HG02610 (cell line): ENCODE data around the gene CFHR3.
"Not testable (repeated sequence)": the region's sequence is repeated elsewhere in the genome, so short reads cannot be mapped to it uniquely, and the experiment has no call there.

Experiments used
- ATAC-seq: cut with Tn5 transposase; IDR thresholded peaks from one replicate; pipeline ENCODE4 v1.9.1; 2021; ENCODE audit warnings: mild to moderate bottlenecking, moderate library complexity; ENCODE audit not compliant: unreplicated experiment

Gene CFHR3

DNA sequence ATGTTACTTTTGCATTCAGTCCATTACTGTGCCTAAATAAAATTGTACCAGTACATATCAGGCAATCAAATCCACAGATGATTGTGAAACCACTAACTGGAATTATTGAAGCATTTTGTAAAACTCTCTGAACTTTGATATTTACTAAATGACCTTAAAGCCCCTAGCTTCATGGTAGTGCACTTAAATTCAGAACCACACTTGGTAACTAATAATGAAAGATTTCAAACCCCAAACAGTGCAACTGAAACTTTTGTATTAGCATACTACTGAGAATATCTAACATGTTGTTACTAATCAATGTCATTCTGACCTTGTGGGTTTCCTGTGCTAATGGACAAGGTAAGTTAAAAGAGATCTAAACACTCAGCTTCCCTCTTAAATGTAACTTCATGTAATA, at the start of gene CFHR3:
Gene CFHR3 (plus strand): TSS at position 238 of the 400 bp plus-strand sequence. CDS start 47 bp downstream, at position 285.
- ATAC-seq: peak; percentile 86

DNA sequence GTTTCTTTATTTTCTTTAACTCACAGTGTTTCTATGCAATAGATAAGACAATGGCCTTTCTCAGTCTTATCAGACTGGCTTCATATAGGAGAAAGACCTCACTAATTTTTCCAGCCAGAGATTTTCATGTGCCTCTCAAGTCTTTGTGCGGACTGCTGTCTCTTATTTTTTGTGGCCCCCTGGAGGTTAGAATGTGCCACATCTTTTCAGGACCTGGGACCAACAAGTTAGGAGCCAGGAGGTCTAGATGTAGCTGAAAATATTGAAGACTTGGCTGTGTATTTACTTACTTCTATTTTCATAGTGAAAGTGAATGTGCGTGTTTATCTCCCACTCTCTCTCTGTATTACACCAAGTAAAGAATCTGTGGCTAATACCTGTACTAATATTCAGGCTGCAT, 42.1 kb upstream of the CFHR3 start:
- ATAC-seq: no peak

DNA sequence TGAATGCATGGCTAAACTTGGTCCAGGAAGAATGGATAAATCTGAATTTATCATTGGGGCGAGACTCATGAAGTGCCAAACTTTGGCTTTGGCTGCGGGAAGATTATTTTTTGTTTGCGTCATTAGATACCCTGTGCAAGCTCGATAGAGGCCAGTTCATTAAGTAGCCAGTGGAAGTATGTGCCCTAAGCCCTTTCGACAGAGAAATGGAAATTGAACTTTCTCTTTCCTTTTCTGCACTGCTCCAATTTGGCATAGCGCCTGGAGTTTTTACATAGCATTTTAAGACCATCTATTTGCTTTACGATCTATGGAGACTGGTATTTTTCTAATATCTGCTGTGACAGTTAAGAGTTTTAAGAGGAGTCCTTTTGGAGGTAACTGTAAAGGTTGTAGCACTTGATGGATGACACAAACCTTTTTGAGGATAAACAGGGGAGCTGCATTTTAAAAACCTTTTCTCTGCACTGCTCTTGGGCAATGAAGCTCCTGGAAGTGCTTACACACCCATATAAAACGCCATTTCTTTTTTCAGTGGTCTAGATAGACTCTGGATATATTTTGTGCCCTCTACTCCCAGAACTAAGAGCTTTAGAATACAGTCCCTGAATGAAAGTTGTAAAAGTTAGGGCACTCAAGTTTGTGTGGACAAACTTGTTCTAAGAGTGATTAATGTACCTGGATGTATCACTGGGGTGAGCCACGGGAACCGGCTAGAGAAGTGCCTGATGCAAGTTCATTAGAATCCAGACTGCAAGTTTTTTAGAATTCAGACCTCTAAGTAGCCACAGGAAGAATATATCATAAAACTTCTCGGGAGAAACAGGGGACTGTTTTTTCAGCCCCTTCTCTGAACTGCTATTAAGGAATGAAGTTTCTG, 41.3 kb upstream of the CFHR3 start:
- ATAC-seq: no peak

DNA sequence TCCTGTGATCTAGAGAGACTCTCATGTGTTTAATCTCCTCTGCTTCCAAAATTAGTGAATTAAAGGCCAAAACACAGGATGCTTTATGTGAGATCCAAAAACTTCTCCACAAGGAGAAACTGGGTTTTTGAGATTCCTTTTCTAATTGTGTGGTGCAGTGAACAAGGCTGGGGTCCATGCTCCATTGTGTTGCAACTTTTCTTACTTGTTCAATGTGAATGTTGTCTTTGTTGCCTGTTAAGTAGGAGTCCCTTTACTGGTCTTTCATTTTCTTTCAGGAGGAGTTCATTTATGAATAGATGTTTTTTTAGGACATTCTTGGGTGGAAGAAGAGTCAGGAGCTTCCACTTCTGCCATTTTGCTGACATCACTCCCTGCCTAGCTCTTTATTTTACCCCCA, 40.6 kb upstream of the CFHR3 start:
- no peak for ATAC-seq

DNA sequence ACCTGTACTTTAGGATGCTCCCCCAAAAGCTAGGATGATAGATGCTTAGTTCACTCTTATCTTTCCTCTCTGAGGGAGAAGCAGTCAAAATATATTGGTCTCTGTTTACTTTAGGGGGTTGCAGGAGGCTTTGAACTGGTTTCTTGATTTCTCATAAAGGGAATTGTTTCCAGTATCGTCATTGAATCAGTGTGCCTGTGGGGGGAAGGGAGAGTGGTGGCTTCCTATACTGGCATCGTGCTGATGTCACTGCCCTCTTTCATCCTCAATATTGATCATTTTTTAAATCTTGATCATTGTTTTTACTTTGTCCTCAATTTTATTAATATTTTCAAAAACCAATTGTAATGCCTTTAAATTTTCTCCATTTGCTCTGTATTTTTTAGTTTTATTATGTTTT, 40.2 kb upstream of the CFHR3 start:
- no peak for ATAC-seq

DNA sequence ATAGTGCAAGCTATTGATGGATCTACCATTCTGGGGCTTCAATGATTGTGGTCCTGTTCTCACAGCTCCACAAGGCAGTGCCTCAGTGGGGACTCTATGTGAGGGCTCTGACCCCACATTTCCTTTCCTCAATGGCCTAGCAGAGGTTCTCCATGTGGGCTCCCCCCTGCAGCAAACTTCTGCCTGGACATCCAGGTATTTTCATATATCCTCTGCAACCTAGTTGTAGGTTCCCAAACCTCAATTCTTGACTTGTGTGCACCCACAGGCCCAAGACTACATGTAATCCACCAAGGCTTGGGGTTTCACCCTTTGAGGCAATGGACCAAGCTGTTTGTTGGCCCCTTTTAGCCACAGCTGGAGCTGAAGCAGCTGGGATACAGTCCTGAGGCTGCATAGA, 35.9 kb upstream of the CFHR3 start:
- ATAC-seq: no peak

DNA sequence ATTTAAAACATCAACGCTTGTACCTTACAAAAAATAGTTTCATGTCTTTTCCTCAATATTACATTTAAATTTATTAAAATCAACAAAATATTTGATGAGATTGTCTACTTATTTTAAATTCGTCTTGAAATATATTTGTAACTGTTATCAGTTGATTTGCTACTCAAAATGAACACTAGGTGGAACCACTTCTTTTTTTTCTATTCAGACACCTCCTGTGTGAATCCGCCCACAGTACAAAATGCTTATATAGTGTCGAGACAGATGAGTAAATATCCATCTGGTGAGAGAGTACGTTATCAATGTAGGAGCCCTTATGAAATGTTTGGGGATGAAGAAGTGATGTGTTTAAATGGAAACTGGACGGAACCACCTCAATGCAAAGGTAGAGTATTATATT, 31.4 kb upstream of the CFHR3 start:
- ATAC-seq: not testable (repeated sequence)

DNA sequence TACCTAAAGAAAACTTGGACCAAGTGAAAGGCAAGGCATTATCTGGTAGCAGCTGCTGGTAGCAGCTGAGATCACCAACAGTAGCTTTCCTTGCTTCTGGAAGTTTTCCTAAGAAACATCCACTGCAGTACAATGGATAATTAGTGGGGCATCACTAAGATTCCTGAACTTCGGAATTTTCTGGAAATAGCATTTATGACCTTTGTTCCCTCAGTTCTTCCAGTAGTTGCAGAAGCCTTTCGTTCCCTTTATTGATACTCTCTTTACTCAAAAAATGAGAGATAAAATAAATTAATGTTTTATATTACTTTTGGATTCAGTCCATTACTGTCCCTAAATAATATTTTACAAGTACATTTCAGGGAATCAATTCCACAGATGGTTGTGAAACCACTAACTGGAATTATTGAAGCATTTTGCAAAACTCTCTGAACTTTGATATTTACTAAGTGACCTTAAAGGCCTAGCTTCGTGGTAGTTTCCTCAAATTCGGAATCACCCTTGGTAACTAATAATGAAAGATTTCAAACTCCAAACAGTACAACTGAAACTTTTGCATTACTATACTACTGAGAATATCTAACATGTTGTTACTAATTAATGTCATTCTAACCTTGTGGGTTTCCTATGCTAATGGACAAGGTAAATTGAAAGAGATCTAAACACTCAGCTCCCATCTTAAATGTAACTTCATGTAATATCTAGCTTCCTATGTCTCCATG, 9.5 kb upstream of the CFHR3 start:
- not testable (repeated sequence) for ATAC-seq

DNA sequence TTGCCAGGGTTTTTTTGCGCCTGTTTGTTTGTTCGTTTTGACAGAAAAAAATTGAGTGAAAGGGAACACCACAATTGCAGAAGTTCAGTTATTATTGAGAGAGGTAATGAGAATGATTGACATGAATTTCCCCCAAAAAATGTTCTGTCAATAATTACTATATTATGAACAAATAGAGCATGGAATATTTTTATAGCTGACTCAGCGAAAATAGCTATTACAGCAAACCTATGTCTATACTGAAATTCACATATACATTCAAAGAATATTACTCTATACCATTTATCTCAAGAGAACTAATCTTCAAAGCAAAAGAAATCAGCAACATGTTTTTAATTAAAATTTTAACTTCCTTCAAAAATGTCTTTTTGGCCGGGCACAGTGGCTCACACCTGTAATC, 4.8 kb upstream of the CFHR3 start:
- not testable (repeated sequence) for ATAC-seq

DNA sequence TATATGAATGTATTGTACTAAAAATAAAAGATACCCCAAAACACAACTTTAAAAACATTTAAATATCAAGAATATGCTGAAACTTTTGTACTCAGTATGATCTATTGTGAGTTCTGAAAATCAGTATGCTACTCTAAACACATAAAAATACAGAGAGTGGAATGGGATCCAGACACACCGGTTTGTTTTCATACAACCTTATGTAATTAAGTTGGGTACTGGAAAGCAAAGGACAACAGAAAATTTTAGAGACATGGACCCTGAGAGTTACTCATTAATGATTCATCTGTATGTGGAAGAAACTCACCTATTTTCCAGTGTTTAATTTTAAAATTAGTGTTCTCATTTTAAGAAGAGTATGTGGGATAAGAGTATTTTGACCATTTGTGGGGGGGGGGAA, 927 bp upstream of the CFHR3 start:
- ATAC-seq: no peak

DNA sequence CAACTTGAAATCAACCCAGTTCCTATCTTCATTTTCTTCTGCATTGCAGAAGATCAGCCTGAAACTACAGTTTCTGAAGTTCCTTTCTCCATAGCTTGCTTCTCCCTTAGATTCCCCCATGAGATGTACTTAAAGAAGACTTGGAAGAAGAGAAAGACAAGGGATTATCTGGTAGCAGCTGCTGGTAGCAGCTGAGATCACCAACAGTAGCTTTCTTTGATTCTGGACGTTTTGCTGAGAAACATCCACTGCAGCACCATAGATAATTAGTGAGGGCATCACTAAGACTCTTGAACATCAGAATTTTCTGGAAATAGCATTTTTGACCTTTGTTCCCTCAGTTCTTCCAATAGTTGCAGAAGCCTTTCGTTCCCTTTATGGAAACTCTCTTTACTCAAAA, 465 bp upstream of the CFHR3 start:
- ATAC-seq: no peak

DNA sequence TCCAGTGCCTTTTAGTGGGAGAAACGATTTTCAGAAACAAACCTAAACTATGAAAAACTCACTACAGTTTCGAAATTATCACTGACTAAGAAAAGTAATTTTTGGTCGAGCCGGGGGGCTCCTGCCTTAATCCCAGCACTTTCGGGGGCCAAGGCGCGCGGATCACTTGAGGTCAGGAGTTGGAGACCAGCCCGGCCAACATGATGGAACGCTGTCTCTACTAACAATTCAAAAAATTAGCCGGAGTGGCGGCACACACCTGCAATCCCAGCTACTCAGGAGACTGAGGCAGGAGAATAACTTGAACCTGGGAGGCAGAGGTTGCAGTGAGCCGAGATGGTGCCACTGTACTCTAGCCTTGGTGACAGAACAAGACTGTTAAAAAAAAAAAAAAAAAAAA, 3.0 kb downstream of the CFHR3 start:
- ATAC-seq: no peak

DNA sequence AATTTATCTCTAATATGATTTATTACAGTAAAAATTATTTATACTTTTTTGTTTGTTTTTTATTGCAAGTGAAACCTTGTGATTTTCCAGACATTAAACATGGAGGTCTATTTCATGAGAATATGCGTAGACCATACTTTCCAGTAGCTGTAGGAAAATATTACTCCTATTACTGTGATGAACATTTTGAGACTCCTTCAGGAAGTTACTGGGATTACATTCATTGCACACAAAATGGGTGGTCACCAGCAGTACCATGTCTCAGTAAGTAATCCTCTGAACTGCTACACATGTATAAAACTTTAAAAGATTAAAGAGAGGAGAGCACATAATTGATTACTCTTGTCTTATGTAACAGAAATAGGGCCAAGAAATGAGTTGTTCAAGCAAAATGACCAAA, 4.5 kb downstream of the CFHR3 start:
- no peak for ATAC-seq

DNA sequence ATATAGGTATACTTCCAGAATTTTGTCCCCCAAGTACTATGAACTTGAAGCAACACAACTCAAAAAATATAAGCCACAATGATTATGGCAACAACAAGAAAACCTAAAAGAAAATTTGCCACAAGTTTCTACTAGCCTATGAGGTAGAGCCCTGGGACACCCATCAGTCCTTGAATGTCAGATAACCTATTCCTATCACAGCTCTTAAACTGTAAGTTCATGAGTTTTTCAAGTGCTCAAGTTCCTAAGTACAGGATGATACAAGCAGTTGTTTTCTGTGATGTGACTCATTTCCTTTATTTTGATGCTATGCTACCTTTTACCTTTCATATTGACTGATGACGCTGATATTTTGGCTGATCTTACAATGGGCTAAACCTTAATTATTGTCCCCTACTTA, 16.6 kb downstream of the CFHR3 start:
- ATAC-seq: not testable (repeated sequence)

DNA sequence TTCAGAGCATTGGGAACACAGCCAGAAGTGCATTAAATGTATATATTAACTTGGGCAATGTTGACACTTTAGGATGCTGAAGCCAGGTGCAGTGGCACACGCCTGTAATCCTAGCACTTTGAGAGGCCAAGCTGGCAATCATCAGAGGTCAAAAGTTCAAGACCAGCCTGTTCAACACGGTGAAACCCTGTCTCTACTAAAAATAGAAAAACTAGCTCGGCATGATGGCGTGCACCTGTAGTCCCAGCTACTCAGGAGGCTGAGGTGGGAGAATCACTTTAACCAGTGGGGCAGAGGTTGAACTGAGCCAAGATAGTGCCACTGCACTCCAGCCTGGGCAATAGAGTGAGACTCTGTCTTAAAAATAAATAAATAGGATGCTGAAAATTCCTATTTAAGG, 19.5 kb downstream of the CFHR3 start:
- ATAC-seq: not testable (repeated sequence)

DNA sequence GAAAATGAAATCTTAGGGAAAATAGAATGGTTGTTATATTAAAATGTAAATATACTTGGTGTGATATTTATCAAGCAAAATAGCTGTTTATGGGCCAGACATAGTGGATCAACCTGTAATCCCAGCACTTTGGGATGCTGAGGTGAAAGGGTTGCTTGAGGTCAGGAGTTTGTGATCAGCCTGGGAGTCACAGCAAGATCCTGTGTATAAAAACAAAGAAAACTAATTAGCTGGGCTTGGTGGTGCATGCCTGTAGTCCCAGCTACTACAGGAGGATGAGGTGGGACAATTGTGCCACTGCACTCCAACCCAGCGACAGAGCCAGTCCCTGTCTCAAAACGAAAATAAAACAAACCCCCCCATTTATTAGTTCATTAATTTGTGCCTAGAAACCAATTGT, 23.3 kb downstream of the CFHR3 start:
- ATAC-seq: no peak

DNA sequence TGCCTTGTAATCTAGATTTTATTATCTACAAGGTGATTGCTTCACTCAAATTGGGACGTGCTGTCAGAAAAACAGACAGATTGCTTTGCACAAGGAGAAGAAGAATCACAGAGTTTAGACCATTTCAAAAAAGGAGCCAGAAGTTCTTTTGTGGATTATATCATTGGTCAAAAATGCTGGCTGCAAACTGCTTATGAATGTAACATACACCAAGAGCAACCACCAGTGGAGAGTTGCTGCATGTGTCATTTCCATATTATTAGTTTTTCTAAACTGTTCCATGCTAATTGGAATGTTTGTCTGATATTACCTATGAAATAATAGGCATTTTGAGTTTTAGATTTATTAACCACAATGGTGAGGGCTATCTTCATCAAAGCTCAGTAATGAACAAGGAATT, 27.3 kb downstream of the CFHR3 start:
- not testable (repeated sequence) for ATAC-seq

DNA sequence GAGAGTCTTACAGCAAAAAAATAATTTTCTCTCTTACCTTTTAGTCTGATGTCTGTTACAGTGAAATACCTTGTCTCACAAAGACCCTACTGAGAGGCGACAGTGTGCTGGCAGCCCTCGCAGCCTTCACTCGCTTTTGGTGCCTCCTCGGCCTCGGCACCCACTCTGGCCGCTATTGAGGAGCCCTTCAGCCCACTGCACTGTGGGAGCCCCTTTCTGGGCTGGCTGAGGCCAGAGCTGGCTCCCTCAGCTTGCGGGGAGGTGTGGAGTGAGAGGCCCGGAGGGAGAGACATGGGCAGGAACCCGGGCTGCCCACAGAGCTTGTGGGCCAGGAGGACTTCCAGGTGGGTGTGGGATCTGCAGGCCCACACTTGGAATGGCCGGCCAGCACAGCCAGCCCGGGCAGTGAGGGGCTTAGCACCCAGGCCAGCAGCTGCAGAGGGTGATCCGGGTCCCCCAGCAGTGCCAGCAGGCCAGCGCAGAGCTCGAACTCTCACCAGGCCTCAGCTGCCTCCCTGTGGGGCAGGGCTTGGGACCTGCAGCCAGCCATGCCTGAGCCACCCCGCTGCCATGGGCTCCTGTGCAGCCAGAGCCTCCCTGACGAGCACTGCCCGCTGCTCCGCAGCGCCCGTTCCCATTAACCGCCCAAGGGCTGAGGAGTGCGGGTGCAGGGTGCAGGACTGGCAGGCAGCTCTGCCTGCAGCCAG, 34.0 kb downstream of the CFHR3 start:
- no peak for ATAC-seq

DNA sequence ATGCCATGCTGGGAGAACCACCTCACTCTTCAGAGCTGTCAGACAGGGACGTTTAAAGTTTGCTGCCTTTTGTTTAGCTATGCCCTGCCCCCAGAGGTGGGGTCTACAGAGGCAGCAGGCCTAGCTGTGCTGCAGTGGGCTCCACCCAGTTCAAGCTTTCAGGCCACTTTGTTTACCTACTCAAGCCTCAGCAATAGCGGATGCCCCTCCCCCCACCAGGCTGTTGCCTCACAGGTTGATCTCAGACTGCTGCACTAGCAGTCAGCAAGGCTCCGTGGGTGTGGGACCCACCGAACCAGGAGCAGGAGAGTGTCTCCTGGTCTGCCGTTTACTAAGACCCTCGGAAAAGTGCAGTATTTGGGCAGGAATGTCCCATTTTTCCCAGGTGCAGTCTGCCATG, 42.8 kb downstream of the CFHR3 start:
- ATAC-seq: not testable (repeated sequence)

DNA sequence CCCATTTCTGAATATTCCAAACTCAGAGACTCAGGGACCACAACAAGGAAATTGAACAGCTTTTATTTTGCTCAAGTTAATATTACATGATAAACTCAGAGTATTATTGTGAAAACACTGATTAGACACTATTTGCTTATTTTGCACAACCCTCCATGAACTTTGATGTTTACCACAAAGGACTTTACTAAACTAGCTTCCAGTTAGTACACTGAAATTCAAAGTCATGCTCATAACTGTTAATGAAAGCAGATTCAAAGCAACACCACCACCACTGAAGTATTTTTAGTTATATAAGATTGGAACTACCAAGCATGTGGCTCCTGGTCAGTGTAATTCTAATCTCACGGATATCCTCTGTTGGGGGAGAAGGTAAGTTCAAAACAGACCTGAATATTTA, 44.9 kb downstream of the CFHR3 start, which contains the start of gene CFHR1:
Gene CFHR1 (plus strand): TSS at position 201 of the 400 bp plus-strand sequence. CDS start 114 bp downstream, at position 315.
- not testable (repeated sequence) for ATAC-seq

DNA sequence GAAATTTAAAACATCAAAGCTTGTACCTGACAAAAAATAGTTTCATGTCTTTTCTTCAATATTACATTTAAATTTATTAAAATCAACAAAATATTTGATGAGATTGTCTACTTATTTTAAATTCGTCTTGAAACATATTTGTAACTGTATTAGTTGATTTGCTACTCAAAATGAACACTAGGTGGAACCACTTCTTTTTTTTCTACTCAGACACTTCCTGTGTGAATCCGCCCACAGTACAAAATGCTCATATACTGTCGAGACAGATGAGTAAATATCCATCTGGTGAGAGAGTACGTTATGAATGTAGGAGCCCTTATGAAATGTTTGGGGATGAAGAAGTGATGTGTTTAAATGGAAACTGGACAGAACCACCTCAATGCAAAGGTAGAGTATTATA, 53.2 kb downstream of the CFHR3 start:
- peak; percentile 97 for ATAC-seq
